Ishikawa (cell line): ENCODE data around the gene DLL3.

ENCODE experiments used
- FOXM1 ChIP-seq: IDR thresholded peaks from 2 replicates; pipeline ENCODE4 v1.6.1; 2012; ENCODE audit warnings: low read depth, borderline replicate concordance
- TF ChIP-seq, protein P1 (sequence below): IDR thresholded peaks from 2 replicates; pipeline ENCODE4 v1.6.1; 2012; ENCODE audit warnings: low read depth, mild to moderate bottlenecking

DNA sequence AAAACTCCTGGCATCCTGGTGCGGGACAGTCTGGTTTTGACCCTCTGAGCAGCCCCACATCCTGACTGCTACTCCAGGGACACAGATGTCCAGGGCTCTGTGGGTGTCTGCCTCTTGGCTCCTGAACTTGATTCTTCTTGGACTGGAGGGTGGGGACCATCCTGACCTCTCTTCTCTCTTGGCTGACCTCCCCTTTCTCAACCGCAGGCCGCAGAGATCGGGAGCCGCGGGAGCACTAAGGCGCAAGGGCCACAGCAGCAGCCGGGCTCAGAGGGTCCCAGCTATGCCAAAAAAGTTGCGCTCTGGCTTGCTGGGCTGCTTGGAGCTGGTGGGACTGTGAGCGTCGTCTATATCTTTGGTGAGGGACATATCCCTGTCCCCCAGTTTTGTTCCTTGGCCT lies 17.1 kb upstream of the DLL3 start:
- TF ChIP-seq, protein P1, sequence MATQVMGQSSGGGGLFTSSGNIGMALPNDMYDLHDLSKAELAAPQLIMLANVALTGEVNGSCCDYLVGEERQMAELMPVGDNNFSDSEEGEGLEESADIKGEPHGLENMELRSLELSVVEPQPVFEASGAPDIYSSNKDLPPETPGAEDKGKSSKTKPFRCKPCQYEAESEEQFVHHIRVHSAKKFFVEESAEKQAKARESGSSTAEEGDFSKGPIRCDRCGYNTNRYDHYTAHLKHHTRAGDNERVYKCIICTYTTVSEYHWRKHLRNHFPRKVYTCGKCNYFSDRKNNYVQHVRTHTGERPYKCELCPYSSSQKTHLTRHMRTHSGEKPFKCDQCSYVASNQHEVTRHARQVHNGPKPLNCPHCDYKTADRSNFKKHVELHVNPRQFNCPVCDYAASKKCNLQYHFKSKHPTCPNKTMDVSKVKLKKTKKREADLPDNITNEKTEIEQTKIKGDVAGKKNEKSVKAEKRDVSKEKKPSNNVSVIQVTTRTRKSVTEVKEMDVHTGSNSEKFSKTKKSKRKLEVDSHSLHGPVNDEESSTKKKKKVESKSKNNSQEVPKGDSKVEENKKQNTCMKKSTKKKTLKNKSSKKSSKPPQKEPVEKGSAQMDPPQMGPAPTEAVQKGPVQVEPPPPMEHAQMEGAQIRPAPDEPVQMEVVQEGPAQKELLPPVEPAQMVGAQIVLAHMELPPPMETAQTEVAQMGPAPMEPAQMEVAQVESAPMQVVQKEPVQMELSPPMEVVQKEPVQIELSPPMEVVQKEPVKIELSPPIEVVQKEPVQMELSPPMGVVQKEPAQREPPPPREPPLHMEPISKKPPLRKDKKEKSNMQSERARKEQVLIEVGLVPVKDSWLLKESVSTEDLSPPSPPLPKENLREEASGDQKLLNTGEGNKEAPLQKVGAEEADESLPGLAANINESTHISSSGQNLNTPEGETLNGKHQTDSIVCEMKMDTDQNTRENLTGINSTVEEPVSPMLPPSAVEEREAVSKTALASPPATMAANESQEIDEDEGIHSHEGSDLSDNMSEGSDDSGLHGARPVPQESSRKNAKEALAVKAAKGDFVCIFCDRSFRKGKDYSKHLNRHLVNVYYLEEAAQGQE = no peak
- TF ChIP-seq FOXM1 = no peak
